H9 (cell line): Measurements from ENCODE around the gene GABRB2. TPM values are rescaled to one million over a fixed set of nuclear protein-coding genes. Genes with fewer than 3 reads are reported as not detected.

Source experiments
- DNase-seq: peaks from one replicate; pipeline ENCODE4 v3.0.0-alpha.2; 2017
- H2AFZ ChIP-seq: one replicate; pipeline ENCODE4 v1.6.1; 2013; ENCODE audit warnings: mild to moderate bottlenecking, low read length, control low read depth, moderate library complexity
- H2AK5ac ChIP-seq: 2 replicates; pipeline ENCODE4 v1.6.1; 2013; ENCODE audit warnings: low read length, control low read depth, mixed read lengths; ENCODE audit not compliant: insufficient read length
- H2BK120ac ChIP-seq: one replicate; pipeline ENCODE4 v1.6.1; 2013; ENCODE audit warnings: low read depth, mild to moderate bottlenecking, low read length, control low read depth, inconsistent platforms; ENCODE audit not compliant: poor library complexity, severe bottlenecking
- H2BK12ac ChIP-seq: 2 replicates; pipeline ENCODE4 v1.6.1; 2013; ENCODE audit warnings: low read length, control low read depth, mixed read lengths, low read depth; ENCODE audit not compliant: insufficient read length
- H2BK15ac ChIP-seq: 2 replicates; pipeline ENCODE4 v1.6.1; 2013; ENCODE audit warnings: low read depth, low read length, control low read depth
- H2BK20ac ChIP-seq: one replicate; pipeline ENCODE4 v1.6.1; 2013; ENCODE audit warnings: low read depth, mild to moderate bottlenecking, low read length, control low read depth, inconsistent platforms; ENCODE audit not compliant: poor library complexity, severe bottlenecking
- H2BK5ac ChIP-seq: 2 replicates; pipeline ENCODE4 v1.6.1; 2013; ENCODE audit warnings: low read length, control low read depth, mixed read lengths; ENCODE audit not compliant: insufficient read length
- H3K14ac ChIP-seq: 2 replicates; pipeline ENCODE4 v1.6.1; 2013; ENCODE audit warnings: low read length, control low read depth; ENCODE audit not compliant: insufficient read depth
- H3K18ac ChIP-seq: 2 replicates; pipeline ENCODE4 v1.6.1; 2013; ENCODE audit warnings: low read depth, mild to moderate bottlenecking, mixed read lengths, low read length, control low read depth; ENCODE audit not compliant: insufficient read length
- H3K23ac ChIP-seq: 2 replicates; pipeline ENCODE4 v1.6.1; 2013; ENCODE audit warnings: low read length, control low read depth, mixed read lengths, low read depth; ENCODE audit not compliant: insufficient read length
- H3K23me2 ChIP-seq: 2 replicates; pipeline ENCODE4 v1.6.1; 2013; ENCODE audit warnings: low read depth, mild to moderate bottlenecking, mixed read lengths, low read length, control low read depth; ENCODE audit not compliant: insufficient read length, poor library complexity, severe bottlenecking
- H3K27ac ChIP-seq: 2 replicates; pipeline ENCODE4 v1.5.1; 2013; ENCODE audit warnings: low read length, control low read depth, mixed read lengths, low read depth; ENCODE audit not compliant: insufficient read length
- H3K27me3 ChIP-seq: 2 replicates; pipeline ENCODE4 v1.6.1; 2013; ENCODE audit warnings: low read length, control low read depth, inconsistent platforms; ENCODE audit not compliant: insufficient read depth
- H3K4ac ChIP-seq: 2 replicates; pipeline ENCODE4 v1.6.1; 2013; ENCODE audit warnings: low read depth, mild to moderate bottlenecking, control low read depth, inconsistent platforms, low read length, moderate library complexity
- H3K4me1 ChIP-seq: 2 replicates; pipeline ENCODE4 v1.6.1; 2013; ENCODE audit warnings: low read length, control low read depth, inconsistent platforms; ENCODE audit not compliant: insufficient read depth
- H3K4me2 ChIP-seq: 2 replicates; pipeline ENCODE4 v1.6.1; 2013; ENCODE audit warnings: low read length, control low read depth, mixed read lengths; ENCODE audit not compliant: insufficient read length, insufficient read depth
- H3K56ac ChIP-seq: 2 replicates; pipeline ENCODE4 v1.6.1; 2013; ENCODE audit warnings: low read depth, mild to moderate bottlenecking, mixed read lengths, low read length, control low read depth; ENCODE audit not compliant: insufficient read length
- H3K79me1 ChIP-seq: 2 replicates; pipeline ENCODE4 v1.6.1; 2013; ENCODE audit warnings: low read depth, mild to moderate bottlenecking, moderate library complexity, low read length, control low read depth, inconsistent platforms; ENCODE audit not compliant: insufficient read depth, poor library complexity, severe bottlenecking
- H3K79me2 ChIP-seq: 2 replicates; pipeline ENCODE4 v1.6.1; 2013; ENCODE audit warnings: low read length, control low read depth, inconsistent platforms; ENCODE audit not compliant: insufficient read depth
- H3K9ac ChIP-seq: 2 replicates; pipeline ENCODE4 v1.6.1; 2013; ENCODE audit warnings: low read length, control low read depth, mixed read lengths; ENCODE audit not compliant: insufficient read length; ENCODE audit errors: extremely low read depth
- H3K9me3 ChIP-seq: one replicate; pipeline ENCODE4 v1.6.1; 2013; ENCODE audit warnings: low read depth, low read length, inconsistent platforms; ENCODE audit not compliant: control insufficient read depth
- H3T11ph ChIP-seq: one replicate; pipeline ENCODE4 v1.6.1; 2013; ENCODE audit warnings: mild to moderate bottlenecking, low read length, control low read depth, inconsistent platforms
- H4K20me1 ChIP-seq: one replicate; pipeline ENCODE4 v1.6.1; 2013; ENCODE audit not compliant: control insufficient read depth, insufficient read length, insufficient read depth
- H4K5ac ChIP-seq: 2 replicates; pipeline ENCODE4 v1.6.1; 2013; ENCODE audit warnings: low read depth, mild to moderate bottlenecking, mixed read lengths, low read length, control low read depth; ENCODE audit not compliant: insufficient read length
- H4K8ac ChIP-seq: replicated peaks from 2 replicates; pipeline ENCODE4 v1.6.1; 2013; ENCODE audit warnings: low read length, control low read depth, mixed read lengths, low read depth; ENCODE audit not compliant: insufficient read length
- H4K91ac ChIP-seq: 2 replicates; pipeline ENCODE4 v1.6.1; 2013; ENCODE audit warnings: low read depth, mild to moderate bottlenecking, moderate library complexity, mixed read lengths, low read length, control low read depth; ENCODE audit not compliant: insufficient read length
- H3K27ac Mint-ChIP-seq, 3 experiments: 2 replicates in 2 of 3; 3 replicates in 1 of 3; pipeline ENCODE4 v1.8.0; 2020 to 2021; ENCODE audit warnings: mixed read lengths in 3 of 3, mild to moderate bottlenecking in 1 of 3, moderate library complexity in 1 of 3
- H3K27me3 Mint-ChIP-seq: 2 replicates; pipeline ENCODE4 v1.8.0; 2021; ENCODE audit warnings: low read depth, mild to moderate bottlenecking, moderate library complexity, mixed read lengths
- H3K36me3 Mint-ChIP-seq, 3 experiments: 2 replicates in 2 of 3; 3 replicates in 1 of 3; pipeline ENCODE4 v1.8.0; 2020 to 2021; ENCODE audit warnings: low read depth in 3 of 3, mixed read lengths in 3 of 3; ENCODE audit not compliant: insufficient read depth in 1 of 3
- H3K4me1 Mint-ChIP-seq, 2 experiments: 2 replicates each; pipeline ENCODE4 v1.8.0; 2020; ENCODE audit warnings: mixed read lengths in 2 of 2
- H3K4me3 Mint-ChIP-seq, 2 experiments: 2 replicates in 1 of 2; 3 replicates in 1 of 2; pipeline ENCODE4 v1.8.0; 2020 to 2021; ENCODE audit warnings: mild to moderate bottlenecking in 2 of 2, mixed read lengths in 2 of 2, moderate library complexity in 1 of 2
- H3K9me3 Mint-ChIP-seq, 2 experiments: 2 replicates in 1 of 2; 3 replicates in 1 of 2; pipeline ENCODE4 v1.8.0; 2020; ENCODE audit warnings: mild to moderate bottlenecking in 2 of 2, mixed read lengths in 2 of 2, moderate library complexity in 1 of 2
- WGBS: extraction: QIAGEN DNeasy Blood & Tissue Kit; methylation state at CpG from one replicate; pipeline ENCODE4 v1.1.7; 2013; ENCODE audit warnings: missing lambda C conversion rate, low lambda C conversion rate, mixed read lengths; ENCODE audit not compliant: insufficient read length; ENCODE audit errors: extremely low coverage; 5-methylcytosine and 5-hydroxymethylcytosine counted together
- total RNA-seq: library from RNA; stranded (reverse); gene quantifications from 2 replicates; pipeline ENCODE4 v1.2.1, GENCODE V29; 2021
- TF ChIP-seq, protein P1 (sequence below): fragments of 200-600 bp; sonication (generic); conservative IDR thresholded peaks from 3 replicates; pipeline ENCODE4 v1.8.0; 2021; ENCODE audit warnings: antibody characterized with exemption, mild to moderate bottlenecking

GABRB2 gene
- total RNA-seq, 1 experiment from 2014 or later: 0.20 TPM

DNA sequence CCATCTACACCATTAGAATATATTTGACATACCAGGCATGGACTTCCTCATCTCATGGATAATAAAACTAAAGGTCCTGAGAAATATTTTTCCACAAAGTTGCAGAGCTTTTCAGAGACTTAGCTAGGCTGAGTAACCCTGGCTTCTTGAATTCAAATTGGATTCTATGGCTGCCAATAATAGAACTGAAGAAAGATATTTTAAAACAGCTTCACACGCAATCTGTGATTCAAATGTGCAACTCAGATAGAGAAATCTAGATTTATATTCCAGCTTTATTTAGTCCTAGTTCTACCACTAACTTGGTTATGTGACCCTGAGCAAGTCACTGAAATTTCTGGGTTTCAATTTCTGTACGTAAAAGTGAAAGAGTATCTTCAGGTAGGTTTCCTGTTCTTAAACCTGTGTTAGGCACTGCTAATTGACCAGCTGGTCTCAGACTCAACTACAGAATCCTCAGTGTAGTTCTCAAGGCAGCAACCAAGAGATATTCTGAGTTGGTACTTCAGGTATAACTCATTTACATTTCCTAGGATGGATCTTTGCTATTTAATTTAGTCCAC is 235.3 kb downstream of the GABRB2 start:
- Histone ChIP-seq H3T11ph (no peak overlapping the region), H2BK15ac (no peak overlapping the region)

More for the DNA sequence above, 235.3 kb downstream of the GABRB2 start:
- Histone ChIP-seq H3K9ac (no peak overlapping the region), H3K27ac (no peak overlapping the region), H2BK5ac (no peak overlapping the region), H4K5ac (no peak overlapping the region), H4K8ac (no peak overlapping the region), H3K79me2 (no peaks in the 10 kb centered on the region), H2BK12ac (no peak overlapping the region), H3K23ac (no peak overlapping the region), H3K4me2 (no peak overlapping the region), H3K18ac (no peak overlapping the region), H3K4me1 (no peaks in the 10 kb centered on the region), H3K79me1 (no peaks in the 10 kb centered on the region), H2AK5ac (no peak overlapping the region), H3K14ac (no peak overlapping the region), H3K23me2 (no peaks in the 10 kb centered on the region), H2BK120ac (no peak overlapping the region), H3K9me3 (no peaks in the 10 kb centered on the region), H4K91ac (no peak overlapping the region), H3K27me3 (no peaks in the 10 kb centered on the region), H2AFZ (no peak overlapping the region), H3K56ac (no peak overlapping the region), H4K20me1 (no peaks in the 10 kb centered on the region), H2BK20ac (no peak overlapping the region), H3K4ac (no peak overlapping the region)
- WGBS: no CpG with 5 or more reads among the region's 2 CpGs
- Mint-ChIP-seq H3K4me1 (no peaks in the 10 kb centered on the region), H3K27ac (no peak overlapping the region), H3K36me3 (no peaks in the 10 kb centered on the region), H3K4me3 (no peak overlapping the region), H3K27me3 (no peaks in the 10 kb centered on the region), H3K9me3 (peaks cover 2 to 5% of the 10 kb centered on the region in 2 experiments; a peak in 3 of 5 replicates)
- TF ChIP-seq, protein P1, sequence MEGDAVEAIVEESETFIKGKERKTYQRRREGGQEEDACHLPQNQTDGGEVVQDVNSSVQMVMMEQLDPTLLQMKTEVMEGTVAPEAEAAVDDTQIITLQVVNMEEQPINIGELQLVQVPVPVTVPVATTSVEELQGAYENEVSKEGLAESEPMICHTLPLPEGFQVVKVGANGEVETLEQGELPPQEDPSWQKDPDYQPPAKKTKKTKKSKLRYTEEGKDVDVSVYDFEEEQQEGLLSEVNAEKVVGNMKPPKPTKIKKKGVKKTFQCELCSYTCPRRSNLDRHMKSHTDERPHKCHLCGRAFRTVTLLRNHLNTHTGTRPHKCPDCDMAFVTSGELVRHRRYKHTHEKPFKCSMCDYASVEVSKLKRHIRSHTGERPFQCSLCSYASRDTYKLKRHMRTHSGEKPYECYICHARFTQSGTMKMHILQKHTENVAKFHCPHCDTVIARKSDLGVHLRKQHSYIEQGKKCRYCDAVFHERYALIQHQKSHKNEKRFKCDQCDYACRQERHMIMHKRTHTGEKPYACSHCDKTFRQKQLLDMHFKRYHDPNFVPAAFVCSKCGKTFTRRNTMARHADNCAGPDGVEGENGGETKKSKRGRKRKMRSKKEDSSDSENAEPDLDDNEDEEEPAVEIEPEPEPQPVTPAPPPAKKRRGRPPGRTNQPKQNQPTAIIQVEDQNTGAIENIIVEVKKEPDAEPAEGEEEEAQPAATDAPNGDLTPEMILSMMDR: no peak
- no peak for DNase-seq
